Activated CD4-positive, alpha-beta T cell treated with anti-CD3 and anti-CD28 coated beads, Interleukin-2, amount 10 ng/mL, durations not matched to agents 24 days and 14 days (primary cell): ENCODE results near the gene LDAH. TPM values are rescaled to one million over a fixed set of nuclear protein-coding genes. Genes with fewer than 3 reads are reported as not detected.

Source experiments
- DNase-seq: peaks from one replicate; pipeline ENCODE4 v3.0.0; 2022
- H3K27ac Mint-ChIP-seq: one replicate; pipeline ENCODE4 v1.8.0; 2022; ENCODE audit warnings: mild to moderate bottlenecking, mixed read lengths
- H3K27me3 Mint-ChIP-seq: one replicate; pipeline ENCODE4 v1.8.0; 2022; ENCODE audit warnings: mixed read lengths
- H3K36me3 Mint-ChIP-seq: one replicate; pipeline ENCODE4 v1.8.0; 2022; ENCODE audit warnings: low read depth, mild to moderate bottlenecking, mixed read lengths
- H3K4me1 Mint-ChIP-seq: one replicate; pipeline ENCODE4 v1.8.0; 2021; ENCODE audit warnings: mixed read lengths
- H3K4me3 Mint-ChIP-seq: one replicate; pipeline ENCODE4 v1.8.0; 2022; ENCODE audit warnings: mild to moderate bottlenecking, moderate library complexity, mixed read lengths
- H3K9me3 Mint-ChIP-seq: one replicate; pipeline ENCODE4 v1.8.0; 2021; ENCODE audit warnings: mixed read lengths
- intact Hi-C: fragments of 100-400 bp; cut with micrococcal nuclease; formaldehyde crosslinking; loops from one replicate; pipeline ENCODE4 v1.15.1; 2023
- total RNA-seq: library from RNA; stranded (reverse); gene quantifications from 2 replicates; pipeline ENCODE4 v1.2.3, GENCODE V29; 2022

The LDAH gene
- total RNA-seq, 1 donor from 2014 or later = 31.6 TPM

- peaks cover 62% of the 10 kb centered on the region for H3K27me3 Mint-ChIP-seq
- no peaks in the 10 kb centered on the region for H3K9me3 Mint-ChIP-seq
- intact Hi-C loops = loop anchor here (10.0 kb wide), 1 partner anchor 86 kb away; no protein-coding TSS in a partner anchor
- H3K36me3 Mint-ChIP-seq = no peaks in the 10 kb centered on the region
- DNase-seq = no peak
- H3K4me1 Mint-ChIP-seq = peaks cover 2% of the 10 kb centered on the region
- no peak overlapping the region for H3K27ac Mint-ChIP-seq
- no peak overlapping the region for H3K4me3 Mint-ChIP-seq
Observed at GRCh38 chr2:20668871-20669475, 153.9 kb downstream of the LDAH start.

GRCh38 chr2:20668451-20668850, 154.4 kb downstream of the LDAH start:
- no peak overlapping the region for H3K27ac Mint-ChIP-seq
- H3K36me3 Mint-ChIP-seq = no peaks in the 10 kb centered on the region
- no peak for DNase-seq
- peaks cover 2% of the 10 kb centered on the region for H3K4me1 Mint-ChIP-seq
- intact Hi-C loops = loop anchor here (10.0 kb wide), 1 partner anchor 86 kb away; no protein-coding TSS in a partner anchor
- H3K4me3 Mint-ChIP-seq = peak overlapping the region; percentile 52
- H3K27me3 Mint-ChIP-seq = peaks cover 67% of the 10 kb centered on the region
- no peaks in the 10 kb centered on the region for H3K9me3 Mint-ChIP-seq

DNA sequence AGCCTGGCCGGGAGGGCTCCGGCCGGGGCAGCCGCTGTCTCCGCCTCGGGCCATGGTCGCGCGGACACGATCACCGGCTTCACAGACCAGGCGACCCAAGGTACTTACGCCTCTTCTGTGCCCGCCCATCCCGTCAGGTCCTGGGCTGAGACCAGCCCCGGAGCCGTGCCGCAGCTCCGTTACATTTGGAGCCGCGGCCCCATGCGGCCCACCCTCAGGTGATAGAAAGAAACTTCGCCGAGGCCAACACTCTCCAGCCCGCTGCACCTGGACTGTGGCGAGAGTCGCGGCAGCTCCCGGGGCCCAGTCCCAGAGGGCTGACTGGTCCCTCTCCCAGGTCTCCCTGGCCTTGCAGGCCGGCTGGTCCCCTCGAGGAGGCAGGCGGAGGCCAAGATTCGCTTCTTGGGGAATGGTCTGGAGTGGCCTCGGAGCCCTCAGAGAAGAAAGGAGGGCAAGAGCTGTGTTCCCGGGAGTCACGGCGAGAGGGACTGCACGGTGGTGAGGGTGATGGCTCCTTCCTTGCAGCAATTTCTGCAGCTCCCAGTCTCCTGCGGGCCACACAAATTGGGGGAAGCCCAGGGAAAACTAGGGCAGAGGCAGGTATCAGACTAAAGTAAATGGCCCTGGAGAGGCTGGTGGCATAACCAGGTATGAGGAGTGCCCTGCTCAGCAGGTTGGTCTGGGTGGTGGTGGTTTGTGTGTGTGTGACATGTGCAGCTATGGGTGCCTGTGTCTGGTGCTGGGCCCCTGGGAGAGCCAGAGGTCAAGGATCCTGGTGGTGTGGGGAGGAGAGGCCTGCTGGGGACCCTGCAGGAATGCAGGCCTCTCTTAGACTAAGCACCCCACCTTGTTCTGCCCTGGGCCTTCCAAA, 155.1 kb downstream of the LDAH start:
- no peak for DNase-seq
- Mint-ChIP-seq H3K36me3 (no peaks in the 10 kb centered on the region), H3K9me3 (no peaks in the 10 kb centered on the region), H3K4me1 (peaks cover 2% of the 10 kb centered on the region), H3K27me3 (peaks cover 66% of the 10 kb centered on the region), H3K4me3 (peak overlapping the region; percentile 52), H3K27ac (no peak overlapping the region)
- intact Hi-C loops = loop anchor here (10.0 kb wide), 1 partner anchor 87 kb away; no protein-coding TSS in a partner anchor

DNA sequence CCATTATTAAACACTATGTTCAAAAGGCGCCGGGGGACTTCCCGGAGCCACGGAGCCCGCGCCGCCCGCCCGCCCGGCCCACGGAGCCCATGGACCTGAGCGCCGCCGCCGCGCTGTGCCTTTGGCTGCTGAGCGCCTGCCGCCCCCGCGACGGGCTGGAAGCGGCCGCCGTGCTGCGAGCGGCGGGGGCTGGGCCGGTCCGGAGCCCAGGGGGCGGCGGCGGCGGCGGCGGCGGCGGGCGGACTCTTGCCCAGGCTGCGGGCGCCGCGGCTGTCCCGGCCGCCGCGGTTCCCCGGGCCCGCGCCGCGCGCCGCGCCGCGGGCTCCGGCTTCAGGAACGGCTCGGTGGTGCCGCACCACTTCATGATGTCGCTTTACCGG, 155.8 kb downstream of the LDAH start:
- Mint-ChIP-seq H3K4me1 (peaks cover 2% of the 10 kb centered on the region), H3K27ac (no peak overlapping the region), H3K36me3 (no peaks in the 10 kb centered on the region), H3K27me3 (peaks cover 69% of the 10 kb centered on the region), H3K4me3 (peak overlapping the region; percentile 21), H3K9me3 (no peaks in the 10 kb centered on the region)
- intact Hi-C loops = loop anchor here (10.0 kb wide), 1 partner anchor 88 kb away; no protein-coding TSS in a partner anchor
- no peak for DNase-seq

DNA sequence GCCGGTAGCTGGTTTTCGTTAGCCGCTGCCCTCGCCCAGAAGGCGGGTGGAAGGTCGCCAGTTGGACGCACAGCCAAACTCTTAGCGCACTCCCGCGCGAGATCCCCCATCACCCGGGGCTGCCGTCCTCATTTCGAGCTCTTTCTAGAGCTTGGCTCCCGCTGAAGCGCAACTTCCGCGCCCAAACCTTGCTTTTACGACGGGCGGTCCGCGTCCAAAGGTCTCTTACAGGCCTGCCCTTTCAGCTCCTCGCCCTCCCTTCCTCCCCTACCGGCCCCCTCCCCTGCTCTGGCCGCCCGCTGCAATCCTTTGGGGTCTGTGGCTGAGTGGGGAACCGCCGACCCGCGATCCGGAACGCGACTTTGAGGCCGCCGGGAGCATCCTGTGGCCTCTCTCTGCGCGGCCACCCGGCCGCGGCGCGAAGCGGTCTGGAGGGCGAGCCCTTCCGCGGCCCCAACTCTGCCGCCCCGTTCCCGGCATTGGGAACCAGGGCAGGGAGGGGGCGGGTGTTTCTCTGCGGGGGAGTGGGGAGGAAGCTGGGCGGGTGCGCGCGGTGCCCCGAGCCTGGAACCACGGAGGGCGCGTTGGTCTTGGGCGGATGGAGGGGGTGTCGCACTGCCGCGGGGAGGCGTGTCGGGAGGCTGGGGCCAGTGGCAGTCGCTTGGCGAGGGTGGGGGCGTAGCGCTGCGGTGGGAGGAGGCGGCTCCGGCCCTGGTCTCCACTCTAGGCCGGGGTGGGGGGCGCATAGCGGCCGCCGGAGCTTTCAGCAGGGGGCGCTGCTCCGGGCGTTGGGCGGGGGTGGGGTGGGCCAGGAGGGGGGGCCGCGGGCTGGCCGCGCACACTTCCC, 156.4 kb downstream of the LDAH start, which contains the start of gene GDF7:
Gene GDF7, plus strand, starts transcription at position 841 of the 847 bp plus-strand sequence. CDS start 96 bp downstream, outside the sequence.
- no peak within 1 kb of the TSS for H3K27ac Mint-ChIP-seq
- no peaks in the 10 kb centered on the region for H3K36me3 Mint-ChIP-seq
- no peaks in the 10 kb centered on the region for H3K9me3 Mint-ChIP-seq
- intact Hi-C loops = loop anchor here (10.0 kb wide), 1 partner anchor 88 kb away; no protein-coding TSS in a partner anchor
- H3K27me3 Mint-ChIP-seq = peaks cover 70% of the 10 kb centered on the region
- peak; percentile 75 for DNase-seq
- H3K4me3 Mint-ChIP-seq = peak within 1 kb of the TSS; percentile 78
- H3K4me1 Mint-ChIP-seq = peaks cover 2% of the 10 kb centered on the region

DNA sequence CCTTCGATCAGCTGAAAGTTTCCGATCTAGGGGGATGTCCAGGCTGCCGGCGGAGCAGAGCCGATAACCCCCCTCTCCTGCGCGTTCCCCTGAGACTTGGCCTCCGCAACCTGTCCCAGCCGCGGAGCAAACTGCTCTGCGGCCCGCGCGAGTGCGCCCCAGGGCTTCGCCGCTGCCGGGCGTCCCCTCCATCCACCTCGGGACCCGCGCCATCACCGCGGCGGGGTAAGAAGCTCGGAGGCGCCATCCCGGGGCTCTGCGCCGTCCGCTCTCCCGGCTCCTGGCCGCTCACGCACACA, 156.9 kb downstream of the LDAH start:
- Mint-ChIP-seq H3K9me3 (no peaks in the 10 kb centered on the region), H3K4me3 (peak overlapping the region; percentile 78), H3K4me1 (peaks cover 2% of the 10 kb centered on the region), H3K27ac (no peak overlapping the region), H3K27me3 (peaks cover 73% of the 10 kb centered on the region), H3K36me3 (no peaks in the 10 kb centered on the region)
- intact Hi-C loops = loop anchor here (10.0 kb wide), 1 partner anchor 89 kb away; no protein-coding TSS in a partner anchor
- DNase-seq = no peak

DNA sequence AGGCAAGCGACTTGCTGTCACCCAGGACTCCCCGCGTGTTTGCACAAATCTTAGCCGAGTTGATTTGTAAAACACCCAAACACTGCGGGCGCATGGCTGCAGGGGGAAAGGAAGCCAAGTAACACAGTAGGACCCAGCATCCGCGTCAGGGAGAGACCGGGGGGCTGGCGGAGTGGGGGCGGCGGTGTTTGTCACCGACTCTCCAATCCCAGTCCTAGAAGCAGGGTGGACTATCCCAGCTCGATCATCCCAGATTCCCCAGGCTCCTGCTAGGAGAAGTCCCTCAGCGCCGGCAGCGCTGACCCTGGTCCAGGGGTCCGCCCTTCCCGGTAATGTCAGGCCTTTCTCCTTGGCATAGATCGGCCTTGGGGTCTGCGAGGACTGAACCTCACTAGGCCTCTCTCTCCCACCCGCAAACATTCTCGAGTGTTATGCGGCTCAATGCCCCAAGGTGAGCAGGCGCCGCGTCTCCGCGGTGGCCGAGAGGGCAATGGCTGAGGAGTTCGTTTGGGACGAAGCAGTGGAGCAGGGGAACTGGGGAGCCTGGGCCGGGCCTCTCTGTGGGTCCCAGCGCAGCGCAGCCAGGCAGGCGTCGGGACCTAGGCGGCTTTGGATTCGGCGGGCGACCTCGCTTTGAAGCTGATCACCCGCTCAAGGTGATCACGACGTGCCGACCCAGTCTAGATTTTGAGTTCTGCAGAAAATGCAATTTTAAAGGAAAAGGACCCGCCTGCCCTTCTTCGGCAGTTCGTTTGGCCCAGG, 157.5 kb downstream of the LDAH start:
- peak overlapping the region; percentile 78 for H3K4me3 Mint-ChIP-seq

GRCh38 chr2:20664431-20665242, 158.3 kb downstream of the LDAH start:
- DNase-seq = no peak
- Mint-ChIP-seq H3K9me3 (no peaks in the 10 kb centered on the region), H3K4me1 (peaks cover 2% of the 10 kb centered on the region), H3K4me3 (no peak overlapping the region), H3K27me3 (peaks cover 81% of the 10 kb centered on the region), H3K36me3 (no peaks in the 10 kb centered on the region), H3K27ac (no peak overlapping the region)
- intact Hi-C loops = loop anchor here (10.0 kb wide), 1 partner anchor 90 kb away; no protein-coding TSS in a partner anchor

More for the DNA sequence above, 157.5 kb downstream of the LDAH start:
- no peak overlapping the region for H3K27ac Mint-ChIP-seq
- intact Hi-C loops = loop anchor here (10.0 kb wide), 1 partner anchor 89 kb away; no protein-coding TSS in a partner anchor
- peaks cover 79% of the 10 kb centered on the region for H3K27me3 Mint-ChIP-seq
- no peak for DNase-seq
- no peaks in the 10 kb centered on the region for H3K9me3 Mint-ChIP-seq
- peaks cover 2% of the 10 kb centered on the region for H3K4me1 Mint-ChIP-seq
- no peaks in the 10 kb centered on the region for H3K36me3 Mint-ChIP-seq

GRCh38 chr2:20664071-20664390, 158.9 kb downstream of the LDAH start:
- peaks cover 79% of the 10 kb centered on the region for H3K27me3 Mint-ChIP-seq
- H3K4me1 Mint-ChIP-seq = peaks cover 2% of the 10 kb centered on the region
- intact Hi-C loops = loop anchor here (10.0 kb wide), 1 partner anchor 91 kb away; no protein-coding TSS in a partner anchor
- DNase-seq = no peak
- H3K4me3 Mint-ChIP-seq = no peak overlapping the region
- H3K27ac Mint-ChIP-seq = no peak overlapping the region
- H3K36me3 Mint-ChIP-seq = no peaks in the 10 kb centered on the region
- H3K9me3 Mint-ChIP-seq = no peaks in the 10 kb centered on the region

GRCh38 chr2:20663196-20664070, 159.5 kb downstream of the LDAH start:
- peaks cover 79% of the 10 kb centered on the region for H3K27me3 Mint-ChIP-seq
- no peak overlapping the region for H3K4me3 Mint-ChIP-seq

DNA sequence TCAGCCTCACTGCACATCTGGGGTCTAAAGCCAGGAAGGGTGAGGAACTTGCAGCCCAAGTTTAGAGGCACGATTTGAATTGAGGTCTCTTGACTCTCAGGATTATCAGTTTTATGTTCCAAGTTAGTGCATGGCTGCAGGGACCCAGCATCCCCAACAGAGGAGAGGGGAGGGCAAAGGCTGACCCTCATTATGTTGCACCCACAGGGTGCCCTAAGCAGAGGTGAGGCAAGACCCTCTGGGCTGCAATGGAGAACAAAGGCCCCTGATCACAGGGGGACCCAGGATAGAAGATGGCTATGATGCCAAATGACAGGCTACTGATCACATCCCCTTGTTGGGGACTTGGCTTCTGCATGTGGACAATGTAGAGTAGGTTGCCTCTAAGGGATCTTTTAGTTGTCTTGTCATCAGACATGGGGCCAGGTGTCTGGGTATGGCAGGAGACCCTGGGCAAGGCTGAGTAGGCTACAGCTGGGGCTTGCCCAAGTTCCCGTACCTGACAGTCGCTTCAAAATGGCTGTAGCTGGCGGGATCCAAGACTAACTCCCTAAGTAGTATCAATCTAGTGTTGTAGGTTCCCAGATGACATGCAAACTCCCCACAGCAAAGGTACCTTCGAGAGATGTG, 160.5 kb downstream of the LDAH start:
- H3K27me3 Mint-ChIP-seq = peaks cover 75% of the 10 kb centered on the region
- no peak for DNase-seq
- H3K4me3 Mint-ChIP-seq = no peak overlapping the region
- no peaks in the 10 kb centered on the region for H3K9me3 Mint-ChIP-seq
- no peak overlapping the region for H3K27ac Mint-ChIP-seq
- intact Hi-C loops = loop anchor here (10.0 kb wide), 1 partner anchor 92 kb away; no protein-coding TSS in a partner anchor
- no peaks in the 10 kb centered on the region for H3K36me3 Mint-ChIP-seq
- H3K4me1 Mint-ChIP-seq = peaks cover 2% of the 10 kb centered on the region

More at GRCh38 chr2:20663196-20664070, 159.5 kb downstream of the LDAH start:
- no peak for DNase-seq
- Mint-ChIP-seq H3K27ac (no peak overlapping the region), H3K9me3 (no peaks in the 10 kb centered on the region), H3K4me1 (peaks cover 2% of the 10 kb centered on the region), H3K36me3 (no peaks in the 10 kb centered on the region)
- intact Hi-C loops = loop anchor here (10.0 kb wide), 1 partner anchor 91 kb away; no protein-coding TSS in a partner anchor
